Fibroblast of skin of back (primary cell): ENCODE results near the gene ZNF462. TPM values are rescaled to one million over a fixed set of nuclear protein-coding genes. Genes with fewer than 3 reads are reported as not detected.
"Not testable (repeated sequence)": the region's sequence is repeated elsewhere in the genome, so short reads cannot be mapped to it uniquely, and the experiment has no call there.

Experiments used
- DNase-seq: peaks from one replicate; pipeline ENCODE4 v3.0.0-alpha.2; 2013
- polyA plus RNA-seq, 2 experiments: library from polyadenylated mRNA; unstranded; fragments of 120-200 nt; gene quantifications; one replicate each; pipeline ENCODE4 v1.2.1, GENCODE V29; 2013; ENCODE audit not compliant: insufficient read length in 2 of 2

ZNF462 gene
- 2.4 TPM for polyA plus RNA-seq (2013, experiment 1 of 2; ENCODE audit: insufficient read length)
- 1.8 TPM for polyA plus RNA-seq (2013, experiment 2 of 2; ENCODE audit: insufficient read length)

GRCh38 chr9:106862821-106863720 is at the start of gene ZNF462:
Gene ZNF462, plus strand, starts transcription at chr9:106863166. Its CDS starts 60,218 bp downstream, at chr9:106923384.
- DNase-seq: peak; percentile 71

GRCh38 chr9:106816524-106816923 is 46.4 kb upstream of the ZNF462 start:
- DNase-seq: no peak

GRCh38 chr9:106818034-106818433 is 44.9 kb upstream of the ZNF462 start:
- no peak for DNase-seq

GRCh38 chr9:106820866-106821265 is 42.1 kb upstream of the ZNF462 start:
- DNase-seq: no peak

- no peak for DNase-seq
These were observed 34.9 kb upstream of the ZNF462 start for GRCh38 chr9:106828070-106828469.

GRCh38 chr9:106828965-106829364 is 34.0 kb upstream of the ZNF462 start:
- no peak for DNase-seq

GRCh38 chr9:106829666-106830408 is 33.1 kb upstream of the ZNF462 start:
- no peak for DNase-seq

- DNase-seq: no peak
These were observed 32.3 kb upstream of the ZNF462 start for GRCh38 chr9:106830527-106831150.

- DNase-seq: no peak
These were observed 28.1 kb upstream of the ZNF462 start for GRCh38 chr9:106834888-106835287.

- no peak for DNase-seq
These were observed 27.1 kb upstream of the ZNF462 start for GRCh38 chr9:106835840-106836239.

- no peak for DNase-seq
These were observed 19.6 kb upstream of the ZNF462 start for GRCh38 chr9:106843371-106843770.

GRCh38 chr9:106846307-106846706 is 16.7 kb upstream of the ZNF462 start:
- DNase-seq: no peak

- DNase-seq: peak; percentile 55
These were observed 16.1 kb upstream of the ZNF462 start for GRCh38 chr9:106846857-106847256.

GRCh38 chr9:106851640-106852039 is 11.3 kb upstream of the ZNF462 start:
- DNase-seq: not testable (repeated sequence)

GRCh38 chr9:106857811-106858470 is 5.0 kb upstream of the ZNF462 start:
- no peak for DNase-seq

GRCh38 chr9:106859957-106860720 is 2.8 kb upstream of the ZNF462 start:
- DNase-seq: peak; percentile 19

GRCh38 chr9:106860721-106861639 is 2.0 kb upstream of the ZNF462 start:
- peak; percentile 49 for DNase-seq

- no peak for DNase-seq
These were observed 1.3 kb upstream of the ZNF462 start for GRCh38 chr9:106861640-106862109.

- peak; percentile 31 for DNase-seq
These were observed 701 bp upstream of the ZNF462 start for GRCh38 chr9:106862110-106862820.
